ENCODE data around the gene ONECUT3.

The ONECUT3 gene

GRCh38 chr19:1774989-1775772 lies 21.9 kb downstream of the ONECUT3 start:
- peak; percentile 76 for TF ChIP-seq CTCF (IDR thresholded peaks at IDR 0.05; ENCODE audit: poor library complexity, severe bottlenecking)
- Histone ChIP-seq H3K27ac (ENCODE audit: poor library complexity, severe bottlenecking) (no peak overlapping the region), H3K9me3 (ENCODE audit: severe bottlenecking) (peaks cover 7% of the 10 kb centered on the region), H3K36me3 (ENCODE audit: low read depth) (no peaks in the 10 kb centered on the region), H3K27me3 (ENCODE audit: insufficient read depth, poor library complexity, severe bottlenecking) (peaks cover 32% of the 10 kb centered on the region), H3K4me3 (ENCODE audit: severe bottlenecking) (no peak overlapping the region), H3K4me1 (ENCODE audit: insufficient read depth, poor library complexity, severe bottlenecking) (peaks cover 12% of the 10 kb centered on the region)
- no peak for DNase-seq (ENCODE audit: low spot score)
- peak; percentile 34; the same call in 1 of the 3 replicates for ATAC-seq (ENCODE audit: low read depth)

- H3K27me3 ChIP-seq (ENCODE audit: insufficient read depth, poor library complexity, severe bottlenecking), result peaks cover 32% of the 10 kb centered on the region
- ATAC-seq (ENCODE audit: low read depth) (no peak), DNase-seq (ENCODE audit: low spot score) (no peak)
Measured at GRCh38 chr19:1775951-1776605, 22.8 kb downstream of the ONECUT3 start.

GRCh38 chr19:1776606-1777147 lies 23.4 kb downstream of the ONECUT3 start:
- H3K9me3 ChIP-seq (ENCODE audit: severe bottlenecking), result no peaks in the 10 kb centered on the region
- H3K27me3 ChIP-seq (ENCODE audit: insufficient read depth, poor library complexity, severe bottlenecking), result peaks cover 32% of the 10 kb centered on the region
- no peak overlapping the region for H3K27ac ChIP-seq (ENCODE audit: poor library complexity, severe bottlenecking)
- H3K4me1 ChIP-seq (ENCODE audit: insufficient read depth, poor library complexity, severe bottlenecking), result peaks cover 12% of the 10 kb centered on the region
- DNase-seq (ENCODE audit: low spot score) (no peak), ATAC-seq (ENCODE audit: low read depth) (no peak)
- no peak for TF ChIP-seq CTCF (IDR thresholded peaks at IDR 0.05; ENCODE audit: poor library complexity, severe bottlenecking)
- H3K36me3 ChIP-seq (ENCODE audit: low read depth), result no peaks in the 10 kb centered on the region
- H3K4me3 ChIP-seq (ENCODE audit: severe bottlenecking), result no peak overlapping the region

More at GRCh38 chr19:1775951-1776605, 22.8 kb downstream of the ONECUT3 start:
- TF ChIP-seq CTCF (IDR thresholded peaks at IDR 0.05; ENCODE audit: poor library complexity, severe bottlenecking), result no peak
- H3K4me3 ChIP-seq (ENCODE audit: severe bottlenecking), result no peak overlapping the region
- H3K27ac ChIP-seq (ENCODE audit: poor library complexity, severe bottlenecking), result no peak overlapping the region
- peaks cover 12% of the 10 kb centered on the region for H3K4me1 ChIP-seq (ENCODE audit: insufficient read depth, poor library complexity, severe bottlenecking)
- H3K36me3 ChIP-seq (ENCODE audit: low read depth), result no peaks in the 10 kb centered on the region
- H3K9me3 ChIP-seq (ENCODE audit: severe bottlenecking), result peaks cover 5% of the 10 kb centered on the region

- H3K27me3 ChIP-seq (ENCODE audit: insufficient read depth, poor library complexity, severe bottlenecking), result peaks cover 32% of the 10 kb centered on the region
- no peak for TF ChIP-seq CTCF (IDR thresholded peaks at IDR 0.05; ENCODE audit: poor library complexity, severe bottlenecking)
- ATAC-seq (ENCODE audit: low read depth), result no peak
Measured at GRCh38 chr19:1777149-1777548, 23.8 kb downstream of the ONECUT3 start.

More at GRCh38 chr19:1777149-1777548, 23.8 kb downstream of the ONECUT3 start:
- Histone ChIP-seq H3K9me3 (ENCODE audit: severe bottlenecking) (no peaks in the 10 kb centered on the region), H3K36me3 (ENCODE audit: low read depth) (no peaks in the 10 kb centered on the region), H3K27ac (ENCODE audit: poor library complexity, severe bottlenecking) (no peak overlapping the region), H3K4me1 (ENCODE audit: insufficient read depth, poor library complexity, severe bottlenecking) (peaks cover 12% of the 10 kb centered on the region), H3K4me3 (ENCODE audit: severe bottlenecking) (no peak overlapping the region)
- DNase-seq (ENCODE audit: low spot score), result no peak

Measured in RWPE2 (cell line).